ENCODE results near the gene PLAGL1. TPM values are rescaled to one million over a fixed set of nuclear protein-coding genes. Genes with fewer than 3 reads are reported as not detected.

The PLAGL1 gene
- total and polyA plus RNA-seq, 2 experiments from 2014 or later = 22.8 to 43.8 TPM

DNA sequence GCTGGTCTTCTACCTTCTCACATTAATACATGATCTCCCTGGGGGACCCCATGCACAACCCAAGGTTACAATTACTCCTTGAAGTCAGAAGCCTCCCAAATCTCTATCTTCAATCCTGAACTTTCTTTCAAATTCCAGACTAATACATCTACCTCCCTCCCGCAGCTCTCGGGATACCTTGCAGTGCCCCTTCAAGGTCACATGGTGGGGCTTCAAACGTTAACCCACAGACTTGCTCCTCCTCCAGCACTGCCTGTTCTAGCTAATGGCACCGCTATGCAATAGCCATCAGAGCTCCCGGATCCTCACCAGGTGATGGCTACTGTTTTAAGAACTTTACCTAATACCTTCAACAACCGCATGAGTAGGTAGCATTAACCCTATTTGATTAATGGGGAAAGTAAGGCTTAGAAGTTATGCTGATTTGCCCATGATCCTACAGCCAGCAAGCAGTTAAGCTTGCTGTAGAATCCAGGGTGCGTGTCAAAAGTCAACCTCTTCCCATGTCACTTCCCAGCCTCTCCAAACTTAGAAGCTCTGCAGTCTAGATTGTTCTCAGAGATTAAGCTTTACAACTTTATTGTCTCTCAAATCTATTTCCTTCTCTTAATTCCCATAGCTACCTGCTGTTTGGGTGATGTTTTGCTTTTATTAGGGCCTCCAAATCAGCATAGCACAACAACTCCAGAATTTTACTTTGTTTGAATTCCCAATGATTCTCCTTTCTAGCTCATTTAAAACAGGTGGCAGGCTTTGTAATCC is 44.7 kb downstream of the PLAGL1 start:
- Histone ChIP-seq H3K9me2 (ENCODE audit: insufficient read depth) (no peaks in the 10 kb centered on the region), H4K20me1 (ENCODE audit: insufficient read depth) (no peaks in the 10 kb centered on the region; the same call in 1 of the 2 replicates), H3K79me2 (ENCODE audit: insufficient read depth) (no peaks in the 10 kb centered on the region), H3K4me1 (ENCODE audit: insufficient read depth) (0 out of 2 replicates have a peak, but pooled peaks cover 7% of the 10 kb centered on the region), H3K36me3 (ENCODE audit: low read depth) (peaks cover 11% of the 10 kb centered on the region; the same call in 1 of the 2 replicates), H3F3A (ENCODE audit: insufficient read depth) (no peaks in the 10 kb centered on the region; the same call in 1 of the 2 replicates), H3K27me3 (replicated peaks; ENCODE audit: insufficient read depth) (no peaks in the 10 kb centered on the region), H3K4me3 (no peak overlapping the region), H2AFZ (no peak overlapping the region), H3K9me3 (ENCODE audit: low read depth) (no peaks in the 10 kb centered on the region), H3K27ac (no peak overlapping the region), H3K4me2 (ENCODE audit: unreplicated experiment) (no peak overlapping the region), H3K9ac (no peak overlapping the region)
- DNase-seq = no peak
- in situ Hi-C loops (cut with MboI) = no loop called here
- 68 to 69% methylated on average over 7 of the region's 7 CpGs for whole genome bisulfite sequencing, 2 experiments (ENCODE audit: low coverage in 1 of 2, low lambda C conversion rate in 2 of 2, missing lambda C conversion rate in 2 of 2)
- TF ChIP-seq EZH2phosphoT487 (IDR thresholded peaks at IDR 0.05; ENCODE audit: insufficient read depth, low read depth) (no peak), EZH2 (IDR thresholded peaks at IDR 0.05; ENCODE audit: insufficient read depth, poor library complexity, severe bottlenecking) (no peak)

DNA sequence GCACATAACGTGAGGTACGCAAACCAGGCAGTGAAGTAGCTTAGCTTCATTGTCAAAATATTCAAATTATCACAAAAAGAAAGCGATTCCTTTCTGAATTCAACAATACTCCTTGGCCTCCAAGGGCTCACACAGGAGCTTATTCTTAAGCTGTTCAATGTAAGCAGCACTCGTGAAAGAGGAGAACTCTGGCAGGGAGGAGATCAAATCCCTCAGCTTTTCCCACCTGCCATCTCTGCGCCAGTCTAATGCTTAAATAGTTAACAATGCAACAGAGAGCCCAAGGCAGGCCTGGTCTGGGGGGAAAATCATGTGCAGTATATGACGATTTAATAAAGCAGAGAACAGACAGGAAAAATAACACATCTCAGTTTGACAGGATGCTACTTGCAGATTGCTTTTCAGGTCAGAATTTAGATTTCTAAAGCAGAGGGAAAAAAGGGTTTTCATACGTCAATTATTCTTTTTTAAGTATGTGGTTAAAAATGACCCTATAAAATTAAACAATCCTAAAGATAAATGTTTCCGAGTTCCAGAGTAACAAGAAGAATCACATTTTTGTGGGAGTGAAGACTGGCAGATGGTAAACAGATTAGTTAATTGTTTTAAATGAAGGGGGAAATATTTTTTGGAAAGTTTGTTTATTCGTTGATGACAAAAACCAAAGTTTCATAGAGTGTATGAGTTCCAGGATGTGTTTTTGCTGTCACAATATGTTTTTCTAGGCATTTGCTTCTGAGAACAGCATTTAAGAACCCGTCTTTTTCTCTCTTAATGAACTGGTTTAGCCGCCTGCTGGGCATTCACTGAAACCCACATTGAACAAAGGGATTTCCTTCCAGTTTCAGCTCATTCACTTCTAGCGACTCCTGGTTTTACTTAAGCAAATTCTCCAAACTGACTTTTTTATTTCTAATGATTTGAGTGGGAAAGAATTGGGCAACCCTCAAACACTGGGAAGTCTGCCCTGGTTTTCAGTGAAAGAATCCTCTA is 45.9 kb downstream of the PLAGL1 start:
- H3K4me3 ChIP-seq = no peak overlapping the region
- no peaks in the 10 kb centered on the region for H3K79me2 ChIP-seq (ENCODE audit: insufficient read depth)
- 0 out of 2 replicates have a peak, but pooled peaks cover 7% of the 10 kb centered on the region for H3K4me1 ChIP-seq (ENCODE audit: insufficient read depth)
- H3K9ac ChIP-seq = no peak overlapping the region
- 42 to 49% methylated on average over 12 of the region's 12 CpGs for WGBS, 2 experiments (ENCODE audit: low coverage in 1 of 2, low lambda C conversion rate in 2 of 2, missing lambda C conversion rate in 2 of 2)
- DNase-seq = peak; percentile 69
- no peaks in the 10 kb centered on the region for H3K9me2 ChIP-seq (ENCODE audit: insufficient read depth)
- peaks cover 11% of the 10 kb centered on the region; the same call in 1 of the 2 replicates for H3K36me3 ChIP-seq (ENCODE audit: low read depth)
- H2AFZ ChIP-seq = no peak overlapping the region
- no peaks in the 10 kb centered on the region for H3K27me3 ChIP-seq (replicated peaks; ENCODE audit: insufficient read depth)
- no peaks in the 10 kb centered on the region; the same call in 1 of the 2 replicates for H3F3A ChIP-seq (ENCODE audit: insufficient read depth)
- TF ChIP-seq EZH2 (IDR thresholded peaks at IDR 0.05; ENCODE audit: insufficient read depth, poor library complexity, severe bottlenecking) = no peak
- TF ChIP-seq EZH2phosphoT487 (IDR thresholded peaks at IDR 0.05; ENCODE audit: insufficient read depth, low read depth) = no peak
- no peak overlapping the region for H3K27ac ChIP-seq
- H4K20me1 ChIP-seq (ENCODE audit: insufficient read depth) = no peaks in the 10 kb centered on the region; the same call in 1 of the 2 replicates
- peak overlapping the region; percentile 5 for H3K4me2 ChIP-seq (ENCODE audit: unreplicated experiment)
- no peaks in the 10 kb centered on the region for H3K9me3 ChIP-seq (ENCODE audit: low read depth)
- in situ Hi-C loops (cut with MboI) = no loop called here

DNA sequence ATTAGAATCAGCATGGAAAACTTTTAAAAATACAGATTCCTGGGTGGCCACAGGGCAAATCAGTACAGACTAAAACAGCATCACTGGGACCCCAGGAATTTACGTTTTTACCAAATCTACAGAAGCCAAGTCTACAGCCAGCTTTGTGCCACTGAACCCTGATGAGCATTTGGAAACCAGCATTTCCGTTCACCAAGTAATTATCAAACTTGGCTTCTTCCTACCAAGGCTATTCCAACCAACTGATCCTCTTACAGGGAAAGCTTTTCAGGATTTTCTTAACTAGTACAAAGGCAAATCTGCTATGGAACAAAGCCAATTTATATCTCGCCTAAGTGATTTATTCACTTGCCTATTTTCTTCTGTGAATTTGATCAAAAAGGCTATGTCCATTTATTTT is 47.0 kb downstream of the PLAGL1 start:
- WGBS, 2 experiments (ENCODE audit: low coverage in 1 of 2, low lambda C conversion rate in 2 of 2, missing lambda C conversion rate in 2 of 2) = 77 to 80% methylated on average over 3 of the region's 3 CpGs
- Histone ChIP-seq H3K4me1 (ENCODE audit: insufficient read depth) (0 out of 2 replicates have a peak, but pooled peaks cover 7% of the 10 kb centered on the region), H3K4me2 (ENCODE audit: unreplicated experiment) (no peak overlapping the region), H3K36me3 (ENCODE audit: low read depth) (peaks cover 11% of the 10 kb centered on the region; the same call in 1 of the 2 replicates), H4K20me1 (ENCODE audit: insufficient read depth) (no peaks in the 10 kb centered on the region; the same call in 1 of the 2 replicates), H3K4me3 (no peak overlapping the region), H3K9me2 (ENCODE audit: insufficient read depth) (no peaks in the 10 kb centered on the region), H3K79me2 (ENCODE audit: insufficient read depth) (no peaks in the 10 kb centered on the region), H3K9ac (no peak overlapping the region), H3K9me3 (ENCODE audit: low read depth) (no peaks in the 10 kb centered on the region), H3K27ac (no peak overlapping the region), H3K27me3 (replicated peaks; ENCODE audit: insufficient read depth) (no peaks in the 10 kb centered on the region), H3F3A (ENCODE audit: insufficient read depth) (no peaks in the 10 kb centered on the region; the same call in 1 of the 2 replicates), H2AFZ (no peak overlapping the region)
- TF ChIP-seq EZH2 (IDR thresholded peaks at IDR 0.05; ENCODE audit: insufficient read depth, poor library complexity, severe bottlenecking) (no peak), EZH2phosphoT487 (IDR thresholded peaks at IDR 0.05; ENCODE audit: insufficient read depth, low read depth) (no peak)
- DNase-seq = no peak
- in situ Hi-C loops (cut with MboI) = no loop called here

- no peaks in the 10 kb centered on the region for H3K9me2 ChIP-seq (ENCODE audit: insufficient read depth)
- no peak overlapping the region for H3K27ac ChIP-seq
- H3K4me3 ChIP-seq = no peak overlapping the region
- no peaks in the 10 kb centered on the region; the same call in 1 of the 2 replicates for H4K20me1 ChIP-seq (ENCODE audit: insufficient read depth)
- H3K9me3 ChIP-seq (ENCODE audit: low read depth) = no peaks in the 10 kb centered on the region
- 0 out of 2 replicates have a peak, but pooled peaks cover 7% of the 10 kb centered on the region for H3K4me1 ChIP-seq (ENCODE audit: insufficient read depth)
- no peak overlapping the region for H2AFZ ChIP-seq
- TF ChIP-seq EZH2phosphoT487 (IDR thresholded peaks at IDR 0.05; ENCODE audit: insufficient read depth, low read depth) = no peak
- TF ChIP-seq EZH2 (IDR thresholded peaks at IDR 0.05; ENCODE audit: insufficient read depth, poor library complexity, severe bottlenecking) = no peak
- no peak overlapping the region for H3K9ac ChIP-seq
- WGBS, 2 experiments (ENCODE audit: low coverage in 1 of 2, low lambda C conversion rate in 2 of 2, missing lambda C conversion rate in 2 of 2) = 84 to 87% methylated on average over 4 of the region's 4 CpGs
- no peaks in the 10 kb centered on the region for H3K27me3 ChIP-seq (replicated peaks; ENCODE audit: insufficient read depth)
- peaks cover 6% of the 10 kb centered on the region; the same call in 1 of the 2 replicates for H3K36me3 ChIP-seq (ENCODE audit: low read depth)
- H3F3A ChIP-seq (ENCODE audit: insufficient read depth) = no peaks in the 10 kb centered on the region
- DNase-seq = no peak
- H3K79me2 ChIP-seq (ENCODE audit: insufficient read depth) = no peaks in the 10 kb centered on the region
- in situ Hi-C loops (cut with MboI) = no loop called here
- H3K4me2 ChIP-seq (ENCODE audit: unreplicated experiment) = no peak overlapping the region
Measured at GRCh38 chr6:143959927-143960326, 48.1 kb downstream of the PLAGL1 start.

Data from GM23248 (cell line).